ENCODE data around the gene CPM.

GRCh38 chr12:68815232-68815927, 117.6 kb downstream of the CPM start:
- TF ChIP-seq TAF1 (IDR thresholded peaks at IDR 0.05; ENCODE audit: borderline replicate concordance, low read depth, low read length) (no peak), POLR2AphosphoS5 (IDR thresholded peaks at IDR 0.05; ENCODE audit: low read depth, low read length) (0 out of 2 replicates have a peak, but pooled peaks have one; percentile 34), POLR2A (IDR thresholded peaks at IDR 0.05; ENCODE audit: low read depth, low read length) (no peak; the same call in 1 of the 2 replicates)

Data from GM12892 (cell line).